ENCODE measurements around the gene RIC8B. TPM values are rescaled to one million over a fixed set of nuclear protein-coding genes. Genes with fewer than 3 reads are reported as not detected.

RIC8B gene
- total RNA-seq, 2 donors from 2014 or later, result 14.9 to 19.0 TPM

DNA sequence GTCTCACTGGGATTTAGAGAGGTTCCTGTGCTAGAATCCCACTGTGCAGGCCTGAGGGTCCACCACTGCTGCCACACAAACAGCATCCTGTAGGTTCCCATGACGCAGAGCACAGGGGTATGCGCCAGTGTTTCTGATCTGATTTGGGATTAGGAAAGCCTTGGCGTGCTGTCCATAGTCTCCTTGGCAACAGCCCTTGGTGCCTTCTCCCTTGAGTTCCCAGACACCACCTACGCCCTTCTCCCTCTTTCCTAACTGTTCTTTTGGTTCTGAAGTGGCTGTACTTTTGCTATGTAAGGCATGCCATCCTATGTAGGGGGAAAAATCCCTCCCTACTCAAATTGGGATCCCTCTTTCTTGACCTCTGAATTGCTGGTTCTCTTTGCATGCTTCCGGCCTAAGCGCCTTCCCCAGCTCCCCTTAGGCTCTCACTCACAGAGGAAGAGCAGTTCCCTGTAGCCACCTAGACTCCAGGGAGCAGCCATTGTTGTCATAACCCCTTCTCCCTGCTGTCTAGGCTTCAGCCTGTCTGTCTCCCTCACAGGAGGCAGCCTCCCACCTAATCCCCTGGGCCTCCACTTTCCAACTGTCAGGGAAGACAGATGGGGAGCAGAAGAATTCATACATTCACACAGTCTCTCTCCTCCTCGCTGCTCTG, 14.8 kb upstream of the RIC8B start:
- Histone ChIP-seq H3K36me3 (no peaks in the 10 kb centered on the region), H3K4me3 (no peak overlapping the region), H3K27ac (peak overlapping the region; percentile 16 to 71), H3K27me3 (no peaks in the 10 kb centered on the region), H3K4me1 (peaks cover 0 to 33% of the 10 kb centered on the region in 2 donors), H3K9me3 (no peaks in the 10 kb centered on the region)
- TF ChIP-seq, protein P1, sequence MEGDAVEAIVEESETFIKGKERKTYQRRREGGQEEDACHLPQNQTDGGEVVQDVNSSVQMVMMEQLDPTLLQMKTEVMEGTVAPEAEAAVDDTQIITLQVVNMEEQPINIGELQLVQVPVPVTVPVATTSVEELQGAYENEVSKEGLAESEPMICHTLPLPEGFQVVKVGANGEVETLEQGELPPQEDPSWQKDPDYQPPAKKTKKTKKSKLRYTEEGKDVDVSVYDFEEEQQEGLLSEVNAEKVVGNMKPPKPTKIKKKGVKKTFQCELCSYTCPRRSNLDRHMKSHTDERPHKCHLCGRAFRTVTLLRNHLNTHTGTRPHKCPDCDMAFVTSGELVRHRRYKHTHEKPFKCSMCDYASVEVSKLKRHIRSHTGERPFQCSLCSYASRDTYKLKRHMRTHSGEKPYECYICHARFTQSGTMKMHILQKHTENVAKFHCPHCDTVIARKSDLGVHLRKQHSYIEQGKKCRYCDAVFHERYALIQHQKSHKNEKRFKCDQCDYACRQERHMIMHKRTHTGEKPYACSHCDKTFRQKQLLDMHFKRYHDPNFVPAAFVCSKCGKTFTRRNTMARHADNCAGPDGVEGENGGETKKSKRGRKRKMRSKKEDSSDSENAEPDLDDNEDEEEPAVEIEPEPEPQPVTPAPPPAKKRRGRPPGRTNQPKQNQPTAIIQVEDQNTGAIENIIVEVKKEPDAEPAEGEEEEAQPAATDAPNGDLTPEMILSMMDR (IDR thresholded peaks at IDR 0.05), result no peak
- DNase-seq (ENCODE audit: low spot score), result no peak

DNA sequence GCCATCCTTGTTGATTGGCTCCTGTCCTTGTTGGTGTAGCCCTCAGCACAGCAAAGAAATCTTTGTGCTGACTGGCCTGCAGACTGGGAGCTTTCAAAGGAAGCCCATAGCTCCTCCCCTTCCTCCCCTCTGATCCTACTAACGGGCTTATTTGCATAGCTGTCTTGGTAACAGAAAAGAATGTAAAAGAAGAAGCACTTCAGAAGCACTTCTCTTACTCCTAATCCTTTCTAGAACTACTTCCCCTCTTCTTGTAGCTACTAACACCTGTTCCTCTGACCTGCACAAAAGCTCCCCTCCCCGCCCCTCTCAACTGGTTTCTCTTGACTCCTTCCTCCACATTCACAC, 14.3 kb upstream of the RIC8B start:
- Histone ChIP-seq H3K27ac (peak overlapping the region in 1 of 2 donors; percentile 50), H3K27me3 (no peaks in the 10 kb centered on the region), H3K36me3 (no peaks in the 10 kb centered on the region), H3K4me3 (no peak overlapping the region), H3K9me3 (no peaks in the 10 kb centered on the region), H3K4me1 (peaks cover 0 to 33% of the 10 kb centered on the region in 2 donors)
- TF ChIP-seq, protein P1 (IDR thresholded peaks at IDR 0.05), result no peak
- DNase-seq (ENCODE audit: low spot score), result no peak

DNA sequence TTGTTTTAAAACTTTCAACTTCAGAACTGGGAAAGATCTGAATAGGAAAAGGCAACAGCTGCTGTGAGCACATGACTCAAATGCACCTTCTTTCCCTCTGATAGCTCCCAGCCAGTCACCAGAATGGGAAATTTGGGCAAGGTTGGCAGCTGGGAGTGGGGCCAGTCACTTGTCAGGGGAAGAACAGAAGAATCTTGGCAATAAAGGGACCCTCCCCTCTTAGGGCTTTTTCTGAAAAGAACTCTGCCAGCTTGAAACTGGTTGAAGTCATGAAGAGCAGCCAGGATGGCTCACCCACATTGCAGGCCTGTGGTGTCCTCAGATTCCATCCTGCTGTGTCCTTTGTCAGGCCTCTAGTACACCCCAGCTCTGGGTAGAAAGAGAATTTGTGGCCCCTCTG, 10.3 kb upstream of the RIC8B start:
- H3K4me3 ChIP-seq, result no peak overlapping the region
- peak overlapping the region in 1 of 2 donors; percentile 21 for H3K27ac ChIP-seq
- TF ChIP-seq, protein P1 (IDR thresholded peaks at IDR 0.05), result no peak
- H3K9me3 ChIP-seq, result no peaks in the 10 kb centered on the region
- no peak for DNase-seq (ENCODE audit: low spot score)
- H3K36me3 ChIP-seq, result no peaks in the 10 kb centered on the region
- peaks cover 0 to 39% of the 10 kb centered on the region in 2 donors for H3K4me1 ChIP-seq
- no peaks in the 10 kb centered on the region for H3K27me3 ChIP-seq

DNA sequence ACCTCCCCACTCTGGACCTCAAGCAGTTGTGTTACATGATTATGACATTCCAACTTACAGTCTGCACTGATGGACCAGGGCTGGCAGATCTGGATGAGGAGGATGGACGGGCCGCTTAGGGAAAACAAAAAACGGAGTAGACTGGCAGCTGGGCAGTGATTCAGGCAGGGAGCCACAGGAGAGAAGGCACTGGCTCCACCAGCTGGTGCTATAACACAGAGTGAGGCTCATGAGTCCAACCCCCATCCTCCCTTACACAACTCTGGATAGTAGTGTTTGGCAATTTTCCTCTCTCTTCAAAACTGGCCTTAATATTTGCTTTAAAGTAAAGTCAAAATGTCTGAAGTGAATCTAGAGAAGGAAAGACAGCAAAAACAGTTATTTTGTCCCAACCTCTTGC, 9.7 kb upstream of the RIC8B start:
- no peaks in the 10 kb centered on the region for H3K27me3 ChIP-seq
- TF ChIP-seq, protein P1 (IDR thresholded peaks at IDR 0.05), result peak in 1 of 2 donors; percentile 44
- no peaks in the 10 kb centered on the region for H3K36me3 ChIP-seq
- no peak for DNase-seq (ENCODE audit: low spot score)
- no peak overlapping the region for H3K4me3 ChIP-seq
- H3K9me3 ChIP-seq, result no peaks in the 10 kb centered on the region
- H3K27ac ChIP-seq, result no peak overlapping the region
- peaks cover 0 to 34% of the 10 kb centered on the region in 2 donors for H3K4me1 ChIP-seq

DNA sequence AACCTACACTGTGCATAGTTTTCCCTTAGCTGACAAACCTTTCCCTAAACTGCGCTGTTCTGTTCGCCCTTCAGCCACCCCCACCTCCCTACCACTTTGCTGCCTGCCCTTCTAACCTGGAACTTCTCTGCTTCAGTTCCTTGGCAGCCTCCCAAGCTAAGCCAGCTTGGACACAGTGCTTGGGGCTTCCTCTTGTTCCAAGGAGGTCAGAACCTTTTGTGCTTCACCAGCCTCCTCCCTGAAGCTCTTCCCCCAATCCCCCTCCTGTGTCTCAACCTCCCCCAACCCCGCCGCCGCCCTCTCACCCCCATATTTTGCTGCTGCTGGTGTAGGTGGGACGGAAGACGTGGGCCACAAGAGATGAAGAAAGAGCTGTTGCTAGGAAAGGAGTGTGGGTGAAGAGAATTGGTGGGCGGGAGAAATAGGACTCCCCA, 8.1 kb upstream of the RIC8B start:
- Histone ChIP-seq H3K9me3 (no peaks in the 10 kb centered on the region), H3K4me1 (peaks cover 0 to 28% of the 10 kb centered on the region in 2 donors), H3K27me3 (no peaks in the 10 kb centered on the region), H3K36me3 (no peaks in the 10 kb centered on the region), H3K4me3 (no peak overlapping the region), H3K27ac (peak overlapping the region in 1 of 2 donors; percentile 72)
- TF ChIP-seq, protein P1 (IDR thresholded peaks at IDR 0.05), result no peak
- peak; percentile 67 for DNase-seq (ENCODE audit: low spot score)

DNA sequence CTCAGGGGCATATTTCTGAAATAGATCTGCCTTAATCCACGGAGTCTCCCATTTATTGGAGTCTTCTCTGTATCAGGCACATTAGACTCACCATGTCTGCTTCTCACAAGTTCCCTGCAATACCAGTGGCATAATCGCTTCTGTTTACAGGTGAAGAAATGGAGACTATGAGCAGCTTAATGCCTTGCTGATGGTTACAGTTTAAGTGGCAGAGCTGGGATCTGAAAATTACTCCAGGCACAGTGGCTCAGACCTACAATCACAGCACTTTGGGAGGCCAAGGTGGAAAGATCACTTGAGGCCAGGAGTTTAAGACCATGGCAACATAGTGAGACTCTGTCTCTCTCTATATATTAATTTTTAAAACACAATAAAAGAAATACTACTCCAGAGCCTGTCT, 7.3 kb upstream of the RIC8B start:
- Histone ChIP-seq H3K4me3 (no peak overlapping the region), H3K27ac (peak overlapping the region in 1 of 2 donors; percentile 72), H3K36me3 (no peaks in the 10 kb centered on the region), H3K9me3 (no peaks in the 10 kb centered on the region), H3K4me1 (peaks cover 0 to 28% of the 10 kb centered on the region in 2 donors), H3K27me3 (no peaks in the 10 kb centered on the region)
- DNase-seq (ENCODE audit: low spot score), result no peak
- TF ChIP-seq, protein P1 (IDR thresholded peaks at IDR 0.05), result no peak

All from right atrium auricular region (tissue), 2 donors.